GM18507 (cell line): ENCODE results near the gene CCDC106.

Experiments used
- DNase-seq: peaks from one replicate; pipeline ENCODE4 v3.0.0; 2011; ENCODE audit warnings: low read depth; ENCODE audit not compliant: insufficient read length; ENCODE audit errors: extremely low spot score
- FAIRE-seq: peaks from 2 replicates; lab custom pipeline; 2011; peaks lifted over from hg19 to GRCh38; lab: Jason Lieb, UNC

CCDC106 gene

GRCh38 chr19:55646889-55647731, 902 bp upstream of the CCDC106 start:
- DNase-seq (no peak), FAIRE-seq (no peak)

DNA sequence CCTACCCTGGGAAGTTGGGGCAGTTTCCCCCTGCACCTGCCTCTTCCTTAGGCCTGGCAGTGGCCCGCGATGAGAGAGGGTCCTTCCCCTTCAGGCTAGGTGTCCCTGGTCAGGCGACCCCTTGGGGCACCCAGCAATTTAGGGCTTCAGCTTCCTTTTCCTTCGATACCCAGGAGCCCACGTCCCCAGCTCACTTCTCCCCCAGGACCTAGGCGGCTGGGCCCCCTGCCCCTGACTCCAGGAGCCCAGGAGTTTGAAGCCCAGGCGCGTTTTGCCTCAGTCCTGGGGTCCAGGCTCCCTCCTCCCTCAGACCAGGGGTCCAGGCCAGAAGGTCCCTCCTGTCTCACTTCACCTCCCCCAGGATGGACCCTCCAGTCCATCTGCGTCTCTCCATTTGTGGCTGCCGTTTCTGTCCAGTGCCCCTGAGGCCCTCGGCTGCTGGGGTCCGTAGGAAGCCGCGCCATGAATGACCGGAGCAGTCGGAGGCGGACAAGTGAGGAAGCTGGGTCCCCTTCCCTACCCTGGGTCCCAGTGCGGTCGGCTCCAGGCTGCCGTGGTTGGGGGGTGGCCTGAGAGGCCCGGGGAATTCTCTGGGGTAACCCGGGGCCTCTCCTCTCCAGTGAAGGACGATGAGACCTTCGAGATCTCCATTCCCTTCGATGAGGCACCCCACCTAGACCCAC, 714 bp downstream of the CCDC106 start:
- no peak for FAIRE-seq
- DNase-seq: no peak

GRCh38 chr19:55649268-55650125, 1.5 kb downstream of the CCDC106 start:
- no peak for FAIRE-seq

DNA sequence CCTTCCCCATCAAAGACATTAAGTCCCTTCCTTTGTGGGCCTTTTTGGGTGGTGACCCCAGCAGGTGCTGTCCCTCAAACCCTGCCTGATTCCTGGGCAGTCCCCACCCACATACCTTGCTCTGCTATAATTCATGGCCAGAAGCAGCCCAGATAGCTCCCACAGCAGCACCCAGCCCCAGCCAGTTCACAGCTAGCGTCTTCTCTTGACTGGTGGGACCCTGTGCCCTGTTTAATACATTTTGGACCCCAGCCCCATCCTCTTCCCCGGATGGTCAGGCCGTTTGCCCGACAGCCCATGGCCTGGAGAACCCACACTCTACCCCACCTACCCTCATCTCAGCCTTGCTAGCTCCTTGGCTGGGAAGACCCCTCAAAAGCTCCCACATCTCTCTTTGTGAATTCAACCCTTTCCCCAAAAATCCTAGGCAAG, 2.1 kb downstream of the CCDC106 start:
- DNase-seq (no peak), FAIRE-seq (no peak)

More at GRCh38 chr19:55649268-55650125, 1.5 kb downstream of the CCDC106 start:
- no peak for DNase-seq

- FAIRE-seq (no peak), DNase-seq (no peak)
Measured at GRCh38 chr19:55650602-55651230, 2.7 kb downstream of the CCDC106 start.

GRCh38 chr19:55651236-55651635, 3.2 kb downstream of the CCDC106 start:
- no peak for FAIRE-seq
- no peak for DNase-seq

GRCh38 chr19:55652311-55653128, 4.5 kb downstream of the CCDC106 start:
- no peak for DNase-seq
- FAIRE-seq: no peak

GRCh38 chr19:55653651-55654322, 5.8 kb downstream of the CCDC106 start:
- DNase-seq: peak; percentile 83
- FAIRE-seq: no peak

GRCh38 chr19:55654323-55654867, 6.4 kb downstream of the CCDC106 start:
- FAIRE-seq: peak; percentile 100
- no peak for DNase-seq

GRCh38 chr19:55654868-55655647, 7.0 kb downstream of the CCDC106 start, which contains the start of gene U2AF2:
Gene U2AF2, plus strand, starts transcription at chr19:55655035. Its CDS starts 70 bp downstream, at chr19:55655105.
- FAIRE-seq (peak; percentile 69), DNase-seq (peak; percentile 79)

- DNase-seq (no peak), FAIRE-seq (peak; percentile 31)
Measured at GRCh38 chr19:55655648-55656040, 7.6 kb downstream of the CCDC106 start.

- FAIRE-seq (no peak), DNase-seq (no peak)
Measured at GRCh38 chr19:55656552-55656951, 8.5 kb downstream of the CCDC106 start.

GRCh38 chr19:55656988-55657747, 9.2 kb downstream of the CCDC106 start:
- FAIRE-seq (peak; percentile 69), DNase-seq (no peak)

- FAIRE-seq: no peak
- no peak for DNase-seq
Measured at GRCh38 chr19:55658846-55659459, 10.9 kb downstream of the CCDC106 start.

GRCh38 chr19:55659822-55660221, 11.8 kb downstream of the CCDC106 start:
- DNase-seq (no peak), FAIRE-seq (no peak)

DNA sequence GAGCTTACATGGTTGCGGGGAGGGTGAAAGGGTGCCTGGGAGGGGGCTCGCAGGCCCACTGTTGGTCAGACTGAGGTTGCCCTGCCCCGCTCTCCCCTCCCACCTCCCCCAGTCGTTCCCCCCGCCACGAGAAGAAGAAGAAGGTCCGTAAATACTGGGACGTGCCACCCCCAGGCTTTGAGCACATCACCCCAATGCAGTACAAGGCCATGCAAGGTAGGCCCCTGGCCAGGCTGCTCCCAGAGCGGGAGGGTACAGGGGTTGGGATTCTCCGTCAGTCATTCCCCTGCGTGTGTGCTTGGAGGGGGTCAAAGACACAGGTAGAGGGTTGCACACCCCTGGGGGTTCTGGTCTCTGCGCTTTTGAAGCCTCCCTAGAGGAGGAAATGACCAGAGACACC, 12.4 kb downstream of the CCDC106 start:
- DNase-seq (no peak), FAIRE-seq (no peak)
